CD4-positive, alpha-beta T cell treated with Interleukin-17A for 4 hours (primary cell): ENCODE results near the gene PLA2R1.

Experiments
- DNase-seq: peaks from one replicate; pipeline ENCODE4 v3.0.0-alpha.2; 2020; ENCODE audit warnings: mixed read lengths

Gene PLA2R1

GRCh38 chr2:160028431-160029269 lies 33.8 kb downstream of the PLA2R1 start:
- DNase-seq = no peak

GRCh38 chr2:160022162-160022561 lies 40.3 kb downstream of the PLA2R1 start:
- DNase-seq = no peak

DNA sequence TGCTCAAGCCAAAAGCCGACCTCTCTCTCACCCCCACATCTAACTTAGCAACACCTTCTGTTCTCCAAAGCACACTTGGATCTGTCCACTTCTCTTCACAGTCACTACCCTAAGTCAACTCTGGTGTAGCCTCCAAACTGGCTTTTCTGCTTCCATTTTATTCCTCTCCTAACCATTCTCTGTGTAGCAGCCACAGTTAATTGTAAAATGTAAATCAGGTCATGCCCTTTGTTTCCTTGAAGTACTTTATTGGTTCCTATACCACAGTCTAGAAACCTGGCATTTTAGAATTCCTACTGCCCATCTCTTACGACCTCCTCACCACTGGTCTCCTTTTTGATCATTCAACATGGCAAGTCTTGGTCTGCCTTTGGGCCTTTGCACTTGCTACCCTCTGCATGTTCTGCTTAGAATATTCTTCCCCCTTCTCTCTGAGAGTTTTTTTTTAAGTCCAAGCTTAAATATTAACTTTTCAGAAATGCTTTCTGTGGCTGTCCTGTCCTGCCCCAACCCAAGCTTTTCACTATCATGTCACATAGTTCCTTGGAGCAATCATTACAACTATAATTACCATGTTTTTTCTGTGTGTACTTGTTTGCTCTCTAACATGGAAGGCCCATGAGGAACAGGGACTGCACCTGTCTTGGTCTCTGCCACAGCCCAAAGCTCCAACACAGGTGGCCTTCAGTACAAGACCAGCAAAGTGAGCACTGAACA lies 42.9 kb downstream of the PLA2R1 start:
- no peak for DNase-seq

DNA sequence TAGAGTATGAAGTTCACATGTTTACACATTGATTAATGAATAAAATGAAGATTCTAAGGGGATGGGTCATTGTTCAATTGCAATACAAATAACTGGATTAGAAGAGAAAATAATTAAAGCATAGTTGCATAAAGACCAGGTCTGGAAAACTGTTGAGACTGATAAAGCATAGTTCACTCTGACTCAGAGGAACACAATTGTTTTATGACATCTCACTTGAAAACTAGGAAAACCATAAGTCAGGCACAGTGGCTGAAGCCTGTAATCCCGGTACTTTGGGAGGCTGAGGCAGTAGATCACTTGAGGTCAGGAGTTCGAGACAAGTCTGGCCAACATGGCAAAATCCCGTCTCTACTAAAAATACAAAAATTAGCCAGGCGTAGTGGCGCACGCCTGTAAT lies 46.7 kb downstream of the PLA2R1 start:
- no peak for DNase-seq

GRCh38 chr2:160014227-160014626 lies 48.2 kb downstream of the PLA2R1 start:
- no peak for DNase-seq

DNA sequence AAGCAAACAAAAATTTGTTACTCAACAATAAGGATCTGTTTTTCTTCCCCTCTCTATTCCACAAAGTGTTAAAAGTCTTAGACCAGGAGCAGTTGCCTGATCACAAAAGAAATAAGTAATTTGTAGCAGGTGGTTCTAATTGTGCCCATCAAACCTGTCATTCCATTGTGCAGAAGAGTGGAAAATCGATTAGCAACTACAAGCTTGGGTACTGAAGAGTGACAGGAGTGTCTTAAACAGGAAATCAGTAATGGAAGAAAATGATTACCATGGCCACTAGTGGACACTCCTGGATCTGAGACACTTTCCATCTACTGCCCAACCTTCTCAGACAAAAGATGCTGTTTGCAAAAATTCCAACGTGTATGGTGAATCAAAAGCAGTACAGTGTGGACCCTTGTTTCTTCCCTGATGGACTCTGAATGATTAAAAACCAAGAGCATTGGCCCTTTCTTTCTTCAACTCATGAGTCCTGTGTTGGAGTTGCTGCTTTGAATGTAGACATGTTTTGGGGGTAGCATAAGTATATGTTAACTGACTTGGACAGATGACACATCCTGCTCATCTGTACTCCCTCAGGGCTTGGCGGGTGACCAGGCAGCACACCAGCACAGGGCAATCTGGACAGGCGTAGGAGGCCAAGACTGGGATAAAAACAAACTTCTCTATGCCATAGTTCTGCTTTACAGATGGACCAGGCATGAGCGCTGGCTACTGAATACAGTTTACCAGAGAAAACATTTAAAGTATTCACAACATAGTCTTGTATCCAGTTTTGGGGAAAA lies 51.9 kb downstream of the PLA2R1 start:
- no peak for DNase-seq

DNA sequence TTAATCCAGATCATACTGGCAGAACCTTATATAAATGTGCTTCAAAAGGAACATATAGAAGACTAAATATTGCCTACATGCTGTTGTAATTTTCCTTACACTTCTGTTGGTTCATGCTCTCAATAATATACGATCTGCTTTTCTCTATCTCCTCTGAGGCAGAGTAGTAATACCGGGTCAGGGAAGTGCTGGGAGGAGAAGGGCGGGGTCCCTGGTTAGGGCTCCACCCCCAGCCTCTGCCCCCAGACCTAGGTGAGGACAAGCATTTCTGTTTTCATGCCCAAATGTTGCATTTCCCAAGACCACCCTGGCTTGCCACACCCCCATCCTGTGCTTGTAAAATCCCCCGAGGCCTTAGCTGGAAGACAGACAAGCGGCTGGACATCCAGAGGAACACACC lies 55.3 kb downstream of the PLA2R1 start:
- DNase-seq = no peak

- no peak for DNase-seq
These were observed 55.9 kb downstream of the PLA2R1 start for GRCh38 chr2:160006475-160006874.

- DNase-seq = no peak
These were observed 56.5 kb downstream of the PLA2R1 start for GRCh38 chr2:160005908-160006307.

- DNase-seq = no peak
These were observed 56.9 kb downstream of the PLA2R1 start for GRCh38 chr2:160005476-160005875.

DNA sequence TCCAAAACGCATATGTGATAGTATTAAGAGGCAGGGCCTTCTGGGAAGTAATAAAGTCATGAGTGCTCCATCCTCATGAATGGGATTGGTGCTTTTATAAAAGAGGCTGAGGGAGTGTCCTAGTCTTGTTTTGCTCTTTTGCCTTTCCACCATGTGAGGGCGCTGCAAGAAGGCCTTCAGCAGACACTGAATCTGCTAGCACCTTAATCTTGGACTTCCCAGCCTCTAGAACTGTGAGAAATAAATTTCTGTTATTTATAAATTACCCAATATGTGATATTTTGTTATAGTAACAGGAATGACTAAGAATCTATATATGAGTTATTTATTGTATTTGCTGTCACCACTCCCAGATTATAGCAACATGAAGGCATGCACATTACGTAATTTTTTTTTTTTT lies 63.5 kb downstream of the PLA2R1 start:
- no peak for DNase-seq

DNA sequence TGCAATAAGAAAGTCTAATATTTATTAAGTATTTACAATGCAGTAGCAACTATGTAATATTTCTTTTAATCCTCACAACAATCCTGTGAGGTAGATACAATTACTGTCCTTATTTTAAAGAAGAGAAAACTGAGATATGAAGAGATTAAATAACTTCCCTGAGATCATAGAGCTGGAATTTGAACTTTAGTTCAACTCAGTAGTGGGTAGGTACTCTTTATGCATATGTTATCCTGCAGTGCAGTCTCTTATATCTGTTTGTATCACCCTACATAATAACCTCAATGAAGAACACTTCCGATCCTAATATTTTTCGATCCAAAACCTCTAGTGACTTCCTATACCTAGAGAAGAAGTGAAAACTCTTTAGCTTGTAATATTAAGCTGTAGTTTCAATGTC lies 64.2 kb downstream of the PLA2R1 start:
- DNase-seq = no peak

DNA sequence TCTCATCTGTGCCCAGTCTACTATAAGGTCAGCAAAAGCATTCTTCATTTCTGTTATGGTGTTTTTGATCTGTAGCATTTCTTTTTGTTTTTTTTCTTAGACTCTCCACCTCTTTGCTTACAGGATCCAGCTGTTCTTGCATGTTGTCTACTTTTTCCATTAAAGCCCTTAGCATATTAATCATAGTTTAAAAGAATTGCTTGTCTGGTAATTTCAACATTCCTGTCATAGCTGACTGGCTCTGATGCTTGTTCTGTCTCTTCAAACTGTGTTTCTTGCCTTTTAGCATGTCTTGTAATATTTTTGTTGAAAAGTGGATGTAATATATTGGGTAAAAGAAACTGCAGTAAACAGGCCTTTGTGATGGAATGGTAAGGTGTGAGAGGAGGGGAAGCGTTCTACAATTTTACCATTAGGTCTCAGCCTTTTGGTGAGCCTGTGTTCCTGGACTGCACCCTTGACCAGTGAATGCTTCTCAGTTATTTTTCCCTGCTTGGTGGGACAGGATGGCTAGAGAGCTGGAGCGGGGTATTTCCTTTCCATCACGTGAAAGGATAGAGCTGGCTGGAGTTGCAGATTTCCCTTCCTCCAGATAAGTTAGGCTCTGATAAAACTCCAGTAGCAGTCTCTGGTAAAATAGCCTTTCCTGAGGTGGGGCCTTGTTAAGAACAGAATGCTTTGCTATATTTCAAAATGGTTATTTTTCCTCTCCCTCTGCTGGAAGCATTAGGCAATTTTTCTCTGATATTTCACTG lies 65.4 kb downstream of the PLA2R1 start:
- no peak for DNase-seq

GRCh38 chr2:159995038-159995437 lies 67.4 kb downstream of the PLA2R1 start:
- no peak for DNase-seq

- DNase-seq = no peak
These were observed 73.2 kb downstream of the PLA2R1 start for GRCh38 chr2:159989249-159989648.

- no peak for DNase-seq
These were observed 73.9 kb downstream of the PLA2R1 start for GRCh38 chr2:159988412-159988970.

DNA sequence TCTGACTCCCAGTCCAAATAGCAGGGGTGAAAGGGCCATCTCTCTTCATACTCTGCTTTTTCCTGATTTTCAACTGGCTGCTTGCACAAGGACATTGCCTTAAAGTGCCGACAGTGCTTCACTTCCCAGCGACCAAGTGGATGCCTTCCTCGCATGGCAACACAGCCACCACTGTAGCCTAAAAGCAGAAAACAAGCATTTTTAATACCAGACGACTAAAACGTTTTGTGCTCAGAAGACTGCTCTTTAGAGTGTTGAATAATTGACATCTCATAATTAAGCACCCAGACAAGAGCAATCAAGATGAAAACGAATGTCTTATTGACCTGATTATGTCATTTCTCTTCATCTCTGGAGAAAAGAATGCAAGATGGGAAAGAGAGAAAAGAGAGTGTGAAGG lies 75.2 kb downstream of the PLA2R1 start:
- no peak for DNase-seq

DNA sequence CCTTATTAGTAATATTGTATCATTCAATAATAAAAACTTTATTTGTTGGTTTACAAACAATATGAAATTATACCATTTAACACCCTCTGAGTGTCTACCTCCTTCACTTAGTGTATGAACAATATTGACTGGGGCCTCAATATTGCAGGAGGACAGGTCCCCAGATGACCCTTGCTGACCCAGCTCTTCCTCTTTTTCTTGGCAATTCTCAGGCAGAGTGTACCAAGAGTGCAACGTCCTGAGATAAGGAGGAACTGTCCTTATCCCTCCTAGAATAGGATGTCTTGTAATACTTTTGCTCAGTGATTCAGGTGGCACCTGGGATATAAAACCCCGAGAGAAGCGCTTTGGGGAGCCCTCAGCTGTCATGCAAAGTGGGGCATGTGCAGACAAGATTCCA lies 76.8 kb downstream of the PLA2R1 start:
- no peak for DNase-seq

- DNase-seq = no peak
These were observed 78.4 kb downstream of the PLA2R1 start for GRCh38 chr2:159984034-159984433.

- DNase-seq = no peak
These were observed 79.3 kb downstream of the PLA2R1 start for GRCh38 chr2:159982842-159983785.

- DNase-seq = no peak
These were observed 80.1 kb downstream of the PLA2R1 start for GRCh38 chr2:159982270-159982669.
